Lower lobe of right lung (tissue), 2 donors: ENCODE measurements around the gene TSNAX. TPM values are rescaled to one million over a fixed set of nuclear protein-coding genes. Genes with fewer than 3 reads are reported as not detected.
A peak's percentile ranks its signal among the peaks of the same experiment; 100 is the strongest.

ENCODE experiments used
- ATAC-seq, 2 donors: fragments of 200-7000 bp; cut with Tn5 transposase; one replicate each; pipeline ENCODE4 v1.9.1; 2020 to 2022; ENCODE audit warnings: mild to moderate bottlenecking in 2 of 2, moderate library complexity in 2 of 2
- DNase-seq: peaks from one replicate; pipeline ENCODE4 v3.0.0-alpha.2; 2020
- H3K27ac ChIP-seq: fragments of 200-600 bp; one replicate; pipeline ENCODE4 v1.8.0; 2022
- H3K27me3 ChIP-seq: fragments of 200-600 bp; one replicate; pipeline ENCODE4 v1.8.0; 2022; ENCODE audit warnings: low read depth
- H3K36me3 ChIP-seq: fragments of 200-600 bp; one replicate; pipeline ENCODE4 v1.8.0; 2022; ENCODE audit warnings: mild to moderate bottlenecking
- H3K4me1 ChIP-seq: fragments of 200-600 bp; one replicate; pipeline ENCODE4 v1.8.0; 2022
- H3K4me3 ChIP-seq: fragments of 200-600 bp; one replicate; pipeline ENCODE4 v1.8.0; 2022; ENCODE audit warnings: mild to moderate bottlenecking
- H3K9me3 ChIP-seq: fragments of 200-600 bp; one replicate; pipeline ENCODE4 v1.8.0; 2022
- CTCF ChIP-seq: fragments of 200-600 bp; IDR thresholded peaks from one replicate; pipeline ENCODE4 v1.8.0; 2022; ENCODE audit warnings: antibody characterized with exemption, mild to moderate bottlenecking
- intact Hi-C: fragments of 100-400 bp; cut with DNase I; formaldehyde crosslinking; loops from one replicate; pipeline ENCODE4 v1.11.0; 2022
- total RNA-seq: library from RNA; stranded (reverse); fragmentation: NEBNext Ultra II Directional; extraction: Animal tissue kit (Norgen Biotek cat#: 25700); gene quantifications from one replicate; pipeline ENCODE4 v1.2.1, GENCODE V29; 2021
- donor health status: DM: no; HTN: yes; CAD: no; lungs with severe emphysema.

TSNAX gene
- total RNA-seq, 1 donor from 2014 or later: 38.4 TPM

- ATAC-seq (no peak), DNase-seq (no peak)
- no peaks in the 10 kb centered on the region for H3K4me1 ChIP-seq
- no peak overlapping the region for H3K4me3 ChIP-seq
- H3K27me3 ChIP-seq: no peaks in the 10 kb centered on the region
- no peak for TF ChIP-seq CTCF
- no peaks in the 10 kb centered on the region for H3K36me3 ChIP-seq
- H3K9me3 ChIP-seq: no peaks in the 10 kb centered on the region
- intact Hi-C loops: no loop called here
- H3K27ac ChIP-seq: no peak overlapping the region
Measured at GRCh38 chr1:231522038-231522437, 6.4 kb upstream of the TSNAX start.

- Histone ChIP-seq H3K4me3 (no peak overlapping the region), H3K27ac (no peak overlapping the region), H3K9me3 (no peaks in the 10 kb centered on the region), H3K27me3 (no peaks in the 10 kb centered on the region), H3K4me1 (peaks cover 6% of the 10 kb centered on the region), H3K36me3 (no peaks in the 10 kb centered on the region)
- no peak for DNase-seq
- intact Hi-C loops: no loop called here
- no peak for ATAC-seq
- no peak for TF ChIP-seq CTCF
Measured at GRCh38 chr1:231522931-231523642, 5.4 kb upstream of the TSNAX start.

- no peak overlapping the region for H3K27ac ChIP-seq
- no peak overlapping the region for H3K4me3 ChIP-seq
- peaks cover 6% of the 10 kb centered on the region for H3K4me1 ChIP-seq
- H3K36me3 ChIP-seq: no peaks in the 10 kb centered on the region
- H3K9me3 ChIP-seq: no peaks in the 10 kb centered on the region
- H3K27me3 ChIP-seq: no peaks in the 10 kb centered on the region
- no peak for TF ChIP-seq CTCF
- intact Hi-C loops: no loop called here
- no peak for DNase-seq
- ATAC-seq: no peak
Measured at GRCh38 chr1:231523816-231524215, 4.7 kb upstream of the TSNAX start.

GRCh38 chr1:231526536-231526935, 1.9 kb upstream of the TSNAX start:
- Histone ChIP-seq H3K27ac (no peak overlapping the region), H3K36me3 (peaks cover 7% of the 10 kb centered on the region), H3K4me3 (no peak overlapping the region), H3K27me3 (no peaks in the 10 kb centered on the region), H3K9me3 (no peaks in the 10 kb centered on the region), H3K4me1 (peaks cover 30% of the 10 kb centered on the region)
- intact Hi-C loops: no loop called here
- ATAC-seq (no peak), DNase-seq (no peak)
- no peak for TF ChIP-seq CTCF

GRCh38 chr1:231527586-231528171, 790 bp upstream of the TSNAX start:
- peak; percentile 3 to 11 for ATAC-seq
- no peak for TF ChIP-seq CTCF
- Histone ChIP-seq H3K27me3 (no peaks in the 10 kb centered on the region), H3K4me1 (peaks cover 32% of the 10 kb centered on the region), H3K4me3 (peak overlapping the region; percentile 78), H3K9me3 (no peaks in the 10 kb centered on the region), H3K27ac (peak overlapping the region; percentile 90), H3K36me3 (peaks cover 7% of the 10 kb centered on the region)
- intact Hi-C loops: no loop called here
- no peak for DNase-seq
